Thoracic aorta (tissue), 2 donors: Measurements from ENCODE around the gene TSR3. TPM values are rescaled to one million over a fixed set of nuclear protein-coding genes. Genes with fewer than 3 reads are reported as not detected.

ENCODE experiments used
- ATAC-seq: fragments of 150-250 bp; one replicate; pipeline ENCODE4 v1.8.0; 2017; ENCODE audit warnings: low read depth; ENCODE audit not compliant: insufficient number of reproducible peaks, low FRiP score
- DNase-seq: peaks from one replicate; pipeline ENCODE4 v3.0.0-alpha.2; 2020; ENCODE audit warnings: low spot score
- H3K27ac ChIP-seq, 2 donors: fragments of 200-600 bp; sonication (generic); 1 replicate in 1 of 2; 2 replicates in 1 of 2; pipeline ENCODE4 v1.5.1; 2016; ENCODE audit warnings: mild to moderate bottlenecking in 2 of 2, moderate library complexity in 2 of 2
- H3K27me3 ChIP-seq: fragments of 200-600 bp; sonication (generic); replicated peaks from 2 replicates; pipeline ENCODE4 v1.6.0; 2016; ENCODE audit warnings: mild to moderate bottlenecking; ENCODE audit not compliant: insufficient read depth
- H3K36me3 ChIP-seq: fragments of 200-600 bp; sonication (generic); one replicate; pipeline ENCODE4 v1.5.1; 2016
- H3K4me1 ChIP-seq, 2 donors: fragments of 200-600 bp; sonication (generic); 1 replicate in 1 of 2; 2 replicates in 1 of 2; pipeline versions ENCODE4 v1.5.1 to v1.6.0; 2016; ENCODE audit warnings: low read depth in 2 of 2, mild to moderate bottlenecking in 1 of 2; ENCODE audit not compliant: control insufficient read depth in 1 of 2
- H3K4me3 ChIP-seq: fragments of 200-600 bp; sonication (generic); 2 replicates; pipeline ENCODE4 v1.5.1; 2016; ENCODE audit warnings: mild to moderate bottlenecking
- H3K9me3 ChIP-seq: fragments of 200-600 bp; sonication (generic); 2 replicates; pipeline ENCODE4 v1.5.1; 2016
- total RNA-seq, 2 donors: library from RNA; depleted of rRNA; stranded (reverse); fragments of >200 nt; gene quantifications; one replicate each; pipeline versions ENCODE4 v1.1.0 to v1.2.3, GENCODE V29; 2016
- TF ChIP-seq, protein P1 (sequence below): fragments of 200-600 bp; sonication (generic); IDR thresholded peaks from one replicate; pipeline ENCODE4 v1.5.1; 2019; ENCODE audit warnings: antibody characterized with exemption

The TSR3 gene
- total RNA-seq, 2 donors from 2014 or later = 61.7 to 124 TPM

DNA sequence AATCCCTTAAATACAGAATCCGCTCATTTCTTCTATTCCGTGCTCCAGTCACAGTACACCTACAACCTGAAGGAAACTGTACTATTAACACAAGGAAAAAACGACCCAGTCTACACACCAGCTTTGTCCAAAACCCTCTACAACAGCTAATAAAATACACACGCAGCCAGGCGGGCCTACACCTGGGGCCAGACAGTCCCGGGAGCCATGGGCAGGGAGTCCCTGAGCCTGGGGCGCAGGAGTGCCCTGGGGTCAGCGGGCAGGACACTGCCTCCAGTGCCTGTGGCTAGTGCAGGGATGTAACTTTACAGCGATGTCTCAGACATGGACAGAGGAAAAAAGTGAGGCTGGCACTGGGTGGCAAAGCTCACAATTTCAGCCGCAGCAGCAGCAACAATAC, 28.5 kb upstream of the TSR3 start:
- H3K27ac ChIP-seq = no peak overlapping the region
- ATAC-seq = no peak

DNA sequence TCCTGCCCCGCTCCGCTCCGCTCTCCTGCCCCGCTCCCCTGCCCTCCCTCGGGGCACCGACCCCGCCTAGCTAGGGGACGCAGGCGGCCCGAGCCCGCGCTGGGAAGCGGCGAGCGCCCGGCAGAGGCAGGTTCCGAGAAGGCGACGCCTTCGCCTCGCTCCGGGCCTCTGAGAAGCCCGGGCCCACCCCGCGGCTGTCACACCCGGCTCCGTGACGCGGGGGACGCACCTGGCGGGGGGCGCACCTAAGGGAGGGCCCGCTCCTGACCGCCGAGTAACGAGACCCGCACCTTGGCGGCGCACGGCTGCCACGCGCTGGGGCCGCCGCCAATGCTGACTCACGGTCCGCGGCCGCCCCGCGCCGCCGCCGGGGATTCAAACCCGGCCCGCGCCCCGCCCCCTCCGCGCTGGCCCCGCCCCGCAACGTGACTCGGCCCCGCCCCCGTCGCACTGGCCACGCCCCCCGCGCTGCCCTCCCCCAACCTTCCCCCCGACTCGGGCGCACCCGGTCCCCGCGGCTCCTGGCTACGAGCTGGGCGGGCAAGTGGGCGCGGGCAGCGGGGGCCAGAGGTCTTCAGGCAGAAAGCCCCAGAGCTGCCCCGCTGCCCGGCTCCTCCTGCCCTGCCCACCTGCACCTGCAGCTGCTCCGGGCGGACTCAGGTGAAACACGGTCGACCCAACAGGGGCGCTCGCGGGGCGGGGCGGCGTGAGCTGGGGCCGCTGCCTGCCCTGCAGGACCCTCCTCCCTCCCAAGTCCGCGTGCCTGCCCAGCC, 27.8 kb upstream of the TSR3 start:
- Histone ChIP-seq H3K9me3 (no peaks in the 10 kb centered on the region), H3K27ac (peak overlapping the region; percentile 93), H3K4me1 (peaks cover 8 to 22% of the 10 kb centered on the region in 2 donors), H3K36me3 (peaks cover 26% of the 10 kb centered on the region), H3K4me3 (peak overlapping the region; percentile 89), H3K27me3 (no peaks in the 10 kb centered on the region)
- peak; percentile 15 for ATAC-seq
- TF ChIP-seq, protein P1, sequence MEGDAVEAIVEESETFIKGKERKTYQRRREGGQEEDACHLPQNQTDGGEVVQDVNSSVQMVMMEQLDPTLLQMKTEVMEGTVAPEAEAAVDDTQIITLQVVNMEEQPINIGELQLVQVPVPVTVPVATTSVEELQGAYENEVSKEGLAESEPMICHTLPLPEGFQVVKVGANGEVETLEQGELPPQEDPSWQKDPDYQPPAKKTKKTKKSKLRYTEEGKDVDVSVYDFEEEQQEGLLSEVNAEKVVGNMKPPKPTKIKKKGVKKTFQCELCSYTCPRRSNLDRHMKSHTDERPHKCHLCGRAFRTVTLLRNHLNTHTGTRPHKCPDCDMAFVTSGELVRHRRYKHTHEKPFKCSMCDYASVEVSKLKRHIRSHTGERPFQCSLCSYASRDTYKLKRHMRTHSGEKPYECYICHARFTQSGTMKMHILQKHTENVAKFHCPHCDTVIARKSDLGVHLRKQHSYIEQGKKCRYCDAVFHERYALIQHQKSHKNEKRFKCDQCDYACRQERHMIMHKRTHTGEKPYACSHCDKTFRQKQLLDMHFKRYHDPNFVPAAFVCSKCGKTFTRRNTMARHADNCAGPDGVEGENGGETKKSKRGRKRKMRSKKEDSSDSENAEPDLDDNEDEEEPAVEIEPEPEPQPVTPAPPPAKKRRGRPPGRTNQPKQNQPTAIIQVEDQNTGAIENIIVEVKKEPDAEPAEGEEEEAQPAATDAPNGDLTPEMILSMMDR = no peak
- DNase-seq = no peak

More for the DNA sequence above, 28.5 kb upstream of the TSR3 start:
- Histone ChIP-seq H3K4me1 (peaks cover 8 to 22% of the 10 kb centered on the region in 2 donors), H3K4me3 (no peak overlapping the region), H3K27me3 (no peaks in the 10 kb centered on the region), H3K36me3 (peaks cover 30% of the 10 kb centered on the region), H3K9me3 (no peaks in the 10 kb centered on the region)
- TF ChIP-seq, protein P1 = no peak
- no peak for DNase-seq

DNA sequence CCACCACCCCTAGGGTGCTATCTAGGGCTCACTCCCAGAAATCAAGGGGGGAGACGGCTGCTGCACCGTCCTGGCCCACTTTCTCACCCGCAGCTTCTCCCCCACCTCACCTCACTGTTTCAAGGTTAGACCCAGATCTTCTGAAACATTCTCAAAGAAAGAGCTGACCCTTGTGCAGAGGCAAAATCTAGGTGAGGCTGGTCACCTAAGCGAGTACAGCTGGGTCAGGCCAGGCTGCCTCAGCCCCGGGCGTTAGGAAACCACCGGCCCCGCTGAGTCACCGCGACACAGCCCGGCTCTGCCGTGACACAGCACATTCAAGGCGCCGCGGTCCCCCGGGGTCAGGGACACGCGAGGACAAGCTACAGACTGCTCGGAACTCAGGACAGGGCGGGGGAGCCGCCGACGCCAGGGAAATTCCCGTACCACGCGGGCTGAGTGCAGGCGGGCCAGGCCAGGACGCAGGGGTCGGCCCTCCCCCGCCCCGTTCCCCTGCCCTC, 27.2 kb upstream of the TSR3 start:
- H3K9me3 ChIP-seq = no peaks in the 10 kb centered on the region
- peaks cover 8 to 22% of the 10 kb centered on the region in 2 donors for H3K4me1 ChIP-seq
- no peaks in the 10 kb centered on the region for H3K27me3 ChIP-seq
- peaks cover 24% of the 10 kb centered on the region for H3K36me3 ChIP-seq
- ATAC-seq (peak; percentile 96), DNase-seq (peak; percentile 85)
- peak overlapping the region; percentile 89 for H3K4me3 ChIP-seq
- TF ChIP-seq, protein P1 = no peak
- H3K27ac ChIP-seq = peak overlapping the region; percentile 93

DNA sequence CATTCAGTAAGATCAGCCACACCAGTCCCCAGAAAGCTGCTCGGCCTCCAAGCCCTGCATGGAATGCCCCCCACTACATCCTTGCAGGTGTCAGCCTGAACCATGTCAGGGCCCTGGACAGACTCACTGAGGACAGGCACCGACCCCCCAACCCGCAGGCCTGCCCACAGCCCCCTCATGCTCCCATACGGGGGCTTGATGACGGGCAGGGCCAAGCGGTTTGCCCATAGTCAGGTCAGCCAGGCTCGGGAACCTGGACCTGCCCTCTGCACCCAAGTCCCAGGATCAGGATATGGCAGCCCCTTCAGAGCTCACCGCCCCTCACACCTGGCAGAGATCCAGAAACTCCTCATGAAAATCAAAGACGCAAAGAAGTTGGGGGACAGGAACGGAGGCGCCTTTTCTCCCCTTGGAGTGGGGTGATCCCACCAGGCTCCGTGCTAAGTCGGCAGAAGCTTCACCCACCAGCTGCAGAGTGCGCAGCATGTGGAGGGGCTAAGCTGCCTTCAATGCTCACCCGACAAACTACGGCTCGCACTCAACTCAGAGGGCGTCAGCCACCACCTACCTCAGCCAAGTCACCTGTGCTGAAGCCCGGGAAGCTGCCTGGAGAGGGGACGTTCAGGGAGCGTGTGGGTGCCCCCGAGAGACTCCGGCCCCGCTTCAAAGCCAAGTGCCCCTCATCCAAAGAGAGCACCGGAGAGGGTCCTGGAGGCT, 26.6 kb upstream of the TSR3 start:
- TF ChIP-seq, protein P1 = no peak
- Histone ChIP-seq H3K27me3 (no peaks in the 10 kb centered on the region), H3K4me1 (peaks cover 8 to 22% of the 10 kb centered on the region in 2 donors), H3K36me3 (peaks cover 18% of the 10 kb centered on the region), H3K4me3 (peak overlapping the region; percentile 89), H3K27ac (peak overlapping the region; percentile 7 to 93), H3K9me3 (no peaks in the 10 kb centered on the region)
- no peak for DNase-seq
- ATAC-seq = no peak

DNA sequence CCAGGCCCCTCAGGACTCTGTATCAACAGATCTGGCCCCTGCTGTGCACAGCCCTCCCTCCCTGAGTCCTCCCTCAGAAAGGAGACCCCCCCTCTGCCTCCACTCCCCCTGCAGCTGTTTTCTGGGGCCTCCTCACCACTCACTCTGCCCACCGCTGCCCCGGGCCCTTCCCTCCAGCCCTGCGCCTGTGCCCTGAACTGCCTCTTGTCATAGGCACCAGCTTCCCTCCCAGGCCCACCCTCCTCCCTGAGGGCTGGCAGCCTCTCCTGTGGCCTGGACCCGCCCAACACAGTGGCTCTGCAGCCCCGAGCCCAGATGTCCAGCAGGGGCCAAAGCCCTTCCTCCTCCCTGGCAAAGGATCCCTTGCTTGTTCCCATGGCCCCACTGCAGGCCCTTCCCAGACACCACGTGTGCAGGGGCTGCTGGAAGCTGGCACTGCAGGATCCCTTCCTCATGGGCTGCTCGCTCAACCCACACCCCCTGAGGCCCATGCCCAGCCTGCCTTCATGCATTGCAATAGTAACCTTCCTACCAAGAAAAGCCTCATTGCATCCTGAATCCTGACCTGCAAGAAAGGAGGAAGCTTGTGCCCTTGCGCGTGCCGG, 25.8 kb upstream of the TSR3 start:
- Histone ChIP-seq H3K27me3 (no peaks in the 10 kb centered on the region), H3K9me3 (no peaks in the 10 kb centered on the region), H3K27ac (no peak overlapping the region), H3K4me1 (peaks cover 8 to 22% of the 10 kb centered on the region in 2 donors), H3K4me3 (no peak overlapping the region), H3K36me3 (peaks cover 16% of the 10 kb centered on the region)
- TF ChIP-seq, protein P1 = no peak
- no peak for ATAC-seq
- DNase-seq = no peak
